Measurements from ENCODE around the gene CEP19. TPM values are rescaled to one million over a fixed set of nuclear protein-coding genes. Genes with fewer than 3 reads are reported as not detected.

The CEP19 gene
- total and polyA plus RNA-seq, 2 of the 4 experiments (the other 2 are of a cell fraction), result 1.1 to 1.4 TPM

- no peak for TF ChIP-seq CTCF (conservative IDR thresholded peaks at IDR 0.05; ENCODE audit: low read depth, low read length)
Measured at GRCh38 chr3:196708467-196708866, 3.6 kb downstream of the CEP19 start (continued).

- Histone ChIP-seq H2BK15ac (ENCODE audit: low read depth, low read length) (no peak overlapping the region), H3K27ac (ENCODE audit: insufficient read depth, low read length) (no peak overlapping the region), H2BK20ac (ENCODE audit: low read depth, low read length) (no peak overlapping the region), H3K4me3 (ENCODE audit: insufficient read depth, low read depth, low read length) (no peak overlapping the region), H3K36me3 (ENCODE audit: control insufficient read depth, insufficient read depth, low read length) (no peaks in the 10 kb centered on the region), H2AK5ac (ENCODE audit: low read depth, low read length) (no peak overlapping the region), H3K4ac (ENCODE audit: low read depth, low read length) (no peak overlapping the region), H4K5ac (ENCODE audit: low read depth, low read length) (no peak overlapping the region), H3K56ac (ENCODE audit: extremely low read depth, insufficient read depth, low read length) (no peak overlapping the region), H3K9me1 (ENCODE audit: insufficient read depth, low read length) (no peaks in the 10 kb centered on the region), H3K4me2 (ENCODE audit: low read depth, low read length) (no peak overlapping the region), H2AFZ (replicated peaks; ENCODE audit: low read length, poor library complexity) (no peak overlapping the region), H3K9me3 (ENCODE audit: control insufficient read depth, insufficient read depth, low read length) (no peaks in the 10 kb centered on the region), H3K14ac (replicated peaks; ENCODE audit: low read depth, low read length) (no peak overlapping the region), H4K8ac (ENCODE audit: low read depth in 2 of 2, low read length in 2 of 2) (no peak overlapping the region), H3K79me1 (ENCODE audit: low read depth in 1 of 2, low read length in 2 of 2) (peaks cover 0 to 7% of the 10 kb centered on the region in 2 experiments; a peak in 1 of 4 replicates), H3K27me3 (ENCODE audit: control insufficient read depth, insufficient read depth, low read length) (no peaks in the 10 kb centered on the region), H2AK9ac (replicated peaks; ENCODE audit: low read depth, low read length, poor library complexity) (no peak overlapping the region), H3K18ac (ENCODE audit: low read depth, low read length) (no peak overlapping the region), H3K4me1 (ENCODE audit: control insufficient read depth, insufficient read depth, low read length) (no peaks in the 10 kb centered on the region), H2BK5ac (ENCODE audit: low read depth, low read length, poor library complexity, severe bottlenecking) (no peak overlapping the region), H4K20me1 (ENCODE audit: insufficient read depth, low read length) (no peaks in the 10 kb centered on the region), H2BK120ac (ENCODE audit: low read depth, low read length) (no peak overlapping the region), H4K91ac (ENCODE audit: insufficient read depth, low read depth, low read length) (no peak overlapping the region), H3K9ac (ENCODE audit: low read depth, low read length) (no peak overlapping the region), H3K23ac (ENCODE audit: low read depth, low read length) (no peak overlapping the region)
- intact Hi-C loops (cut with micrococcal nuclease) (no loop called here), dilution Hi-C loops (cut with HindIII; ENCODE audit: low sequenced_read_pairs, unreplicated experiment) (no loop called here), in situ Hi-C loops (cut with MboI; ENCODE audit: low sequenced_read_pairs) (no loop called here)
- no peak for DNase-seq
- 83% methylated on average over 1 of the region's 8 CpGs; no CpG with 5 or more reads in 1 of the 2 experiments for WGBS, 2 experiments (ENCODE audit: extremely low coverage in 2 of 2, insufficient read length in 1 of 2)
- ChIA-PET POLR2A (ENCODE audit: unreplicated experiment) (no interaction called here), CTCF (interaction anchor here (0.8 kb wide), 1 partner anchor 11 kb away, joined by 3 read pairs; no protein-coding TSS in a partner anchor)
- no peak for ATAC-seq (ENCODE audit: low read depth)
- no TSS peak for BruUV-seq (replicated peaks)
- no peak for TF ChIP-seq RAD21 (IDR thresholded peaks at IDR 0.05; ENCODE audit: low read length)
- no peak for TF ChIP-seq RFX5 (IDR thresholded peaks at IDR 0.05; ENCODE audit: low read depth, low read length)
- TF ChIP-seq RCOR1 (IDR thresholded peaks at IDR 0.05; ENCODE audit: insufficient replicate concordance, low read length), result no peak
- no peak for TF ChIP-seq CTCF (conservative IDR thresholded peaks at IDR 0.05; ENCODE audit: low read depth, low read length)
- no peak for TF ChIP-seq POLR2A (IDR thresholded peaks at IDR 0.05; ENCODE audit: low read depth, low read length)
- TF ChIP-seq, protein P1, sequence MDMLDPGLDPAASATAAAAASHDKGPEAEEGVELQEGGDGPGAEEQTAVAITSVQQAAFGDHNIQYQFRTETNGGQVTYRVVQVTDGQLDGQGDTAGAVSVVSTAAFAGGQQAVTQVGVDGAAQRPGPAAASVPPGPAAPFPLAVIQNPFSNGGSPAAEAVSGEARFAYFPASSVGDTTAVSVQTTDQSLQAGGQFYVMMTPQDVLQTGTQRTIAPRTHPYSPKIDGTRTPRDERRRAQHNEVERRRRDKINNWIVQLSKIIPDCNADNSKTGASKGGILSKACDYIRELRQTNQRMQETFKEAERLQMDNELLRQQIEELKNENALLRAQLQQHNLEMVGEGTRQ (IDR thresholded peaks at IDR 0.05; ENCODE audit: low read depth, low read length), result no peak
- TF ChIP-seq SMC3 (IDR thresholded peaks at IDR 0.05; ENCODE audit: low read depth, low read length), result no peak
- no peak for TF ChIP-seq MXI1 (IDR thresholded peaks at IDR 0.05; ENCODE audit: borderline replicate concordance, low read depth, low read length)
Measured at GRCh38 chr3:196707566-196707965, 4.5 kb downstream of the CEP19 start.

Data from IMR-90 (cell line).